GM12878 (cell line): ENCODE measurements around the gene HERPUD1. TPM values are rescaled to one million over a fixed set of nuclear protein-coding genes. Genes with fewer than 3 reads are reported as not detected.

Source experiments
- CEBPB ChIP-seq, 2 experiments: fragments of 150-350 bp in 1 of 2; IDR thresholded peaks; 2 replicates each; pipeline ENCODE4 v1.6.1; 2012 to 2014; ENCODE audit warnings: low read depth in 2 of 2, low read length in 2 of 2, borderline replicate concordance in 1 of 2, inconsistent platforms in 1 of 2
- CHD1 ChIP-seq: IDR thresholded peaks from 2 replicates; pipeline ENCODE4 v1.6.1; 2012; ENCODE audit warnings: low read depth, low read length, improper control_type of control experiment
- HDGF ChIP-seq: fragments of 450-650 bp; IDR thresholded peaks from 2 replicates; pipeline ENCODE4 v1.6.1; 2016; ENCODE audit warnings: antibody characterized with exemption
- IKZF2 ChIP-seq, 2 experiments: fragments of 450-650 bp; IDR thresholded peaks; 2 replicates each; pipeline ENCODE4 v1.6.1; 2017; ENCODE audit warnings: mild to moderate bottlenecking in 2 of 2, moderate library complexity in 2 of 2
- SMAD5 ChIP-seq: IDR thresholded peaks from 2 replicates; pipeline ENCODE4 v1.6.1; 2016; ENCODE audit warnings: antibody characterized with exemption, low read depth
- SPI1 ChIP-seq: IDR thresholded peaks from 2 replicates; pipeline ENCODE4 v1.6.1; 2011; ENCODE audit warnings: low read depth, mild to moderate bottlenecking, low read length, moderate library complexity, borderline replicate concordance; ENCODE audit not compliant: insufficient read depth
- STAT1 ChIP-seq: fragments of 450-650 bp; conservative IDR thresholded peaks from 2 replicates; pipeline ENCODE4 v1.6.1; 2014; ENCODE audit warnings: antibody characterized with exemption, mild to moderate bottlenecking
- ZNF217 ChIP-seq: fragments of 450-650 bp; IDR thresholded peaks from 2 replicates; pipeline ENCODE4 v1.6.1; 2017; ENCODE audit warnings: antibody characterized with exemption, mild to moderate bottlenecking
- polyA plus RNA-seq, 11 experiments: library from polyadenylated mRNA; depleted of rRNA in 4 of 11; unstranded in 6 of 11; stranded (reverse) in 5 of 11; fragments of >200 nt; fragmentation: Nextera tagmentation in 4 of 11; fragmentation: Illumina TruSeq in 1 of 11; extraction: Ambion mirVana in 4 of 11; extraction: Trizol in 1 of 11; gene quantifications; 1 replicate in 1 of 11; 2 replicates in 10 of 11; pipeline versions ENCODE4 v1.2.1 to v1.2.3, GENCODE V29; 2011 to 2016; ENCODE audit warnings: inconsistent platforms in 2 of 11, missing spikeins in 2 of 11, low read depth in 1 of 11
- total RNA-seq, 4 experiments: library from RNA; depleted of rRNA in 3 of 4; stranded (reverse); fragments of >200 nt in 3 of 4; fragmentation: Illumina TruSeq in 1 of 4; extraction: Trizol in 1 of 4; gene quantifications; 2 replicates each; pipeline versions ENCODE4 v1.2.1 to v1.2.3, GENCODE V29; 2013 to 2021
- TF ChIP-seq, protein P1 (sequence below): IDR thresholded peaks from 2 replicates; pipeline ENCODE4 v1.6.1; 2012; ENCODE audit warnings: low read depth, low read length, improper control_type of control experiment
- TF ChIP-seq, protein P2 (sequence below): IDR thresholded peaks from 2 replicates; pipeline ENCODE4 v1.6.1; 2011; ENCODE audit warnings: mild to moderate bottlenecking, low read depth, low read length, moderate library complexity; ENCODE audit not compliant: insufficient replicate concordance
- TF ChIP-seq, protein P3 (sequence below): fragments of 450-650 bp; IDR thresholded peaks from 2 replicates; pipeline ENCODE4 v1.6.1; 2017; ENCODE audit warnings: low read depth, mild to moderate bottlenecking, moderate library complexity

The HERPUD1 gene
- total and polyA plus RNA-seq, 10 of the 15 experiments (the other 5 are each of a cell fraction or from before 2014, with no cell fraction given), result 32.6 to 212 (median 122) TPM

DNA sequence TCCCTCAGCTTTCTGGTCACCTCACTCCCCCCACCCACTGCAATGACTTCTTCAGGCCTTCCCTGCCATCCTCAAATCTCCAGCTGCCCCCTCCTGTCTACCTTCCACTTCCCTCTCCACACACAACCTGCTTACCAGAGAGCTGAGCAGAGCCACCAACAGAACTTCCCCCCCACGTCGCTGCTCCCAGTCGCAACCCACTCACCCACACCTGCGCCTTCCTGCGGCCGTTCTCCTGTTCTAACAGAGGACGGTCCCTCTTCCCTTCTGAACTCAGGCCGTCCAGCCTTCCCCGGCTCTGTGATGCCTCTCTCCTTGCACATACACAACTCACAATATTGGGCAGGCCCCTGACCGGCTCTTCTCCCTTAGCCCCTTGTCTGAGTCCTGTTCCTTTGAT lies 43.8 kb downstream of the HERPUD1 start (continued):
- TF ChIP-seq, protein P1, sequence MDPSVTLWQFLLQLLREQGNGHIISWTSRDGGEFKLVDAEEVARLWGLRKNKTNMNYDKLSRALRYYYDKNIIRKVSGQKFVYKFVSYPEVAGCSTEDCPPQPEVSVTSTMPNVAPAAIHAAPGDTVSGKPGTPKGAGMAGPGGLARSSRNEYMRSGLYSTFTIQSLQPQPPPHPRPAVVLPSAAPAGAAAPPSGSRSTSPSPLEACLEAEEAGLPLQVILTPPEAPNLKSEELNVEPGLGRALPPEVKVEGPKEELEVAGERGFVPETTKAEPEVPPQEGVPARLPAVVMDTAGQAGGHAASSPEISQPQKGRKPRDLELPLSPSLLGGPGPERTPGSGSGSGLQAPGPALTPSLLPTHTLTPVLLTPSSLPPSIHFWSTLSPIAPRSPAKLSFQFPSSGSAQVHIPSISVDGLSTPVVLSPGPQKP, result no peak
- peak in 1 of 2 experiments; percentile 9; a peak in 1 of 4 replicates for TF ChIP-seq IKZF2 (IDR thresholded peaks at IDR 0.05)
- no peak for TF ChIP-seq CHD1
- TF ChIP-seq, protein P2, sequence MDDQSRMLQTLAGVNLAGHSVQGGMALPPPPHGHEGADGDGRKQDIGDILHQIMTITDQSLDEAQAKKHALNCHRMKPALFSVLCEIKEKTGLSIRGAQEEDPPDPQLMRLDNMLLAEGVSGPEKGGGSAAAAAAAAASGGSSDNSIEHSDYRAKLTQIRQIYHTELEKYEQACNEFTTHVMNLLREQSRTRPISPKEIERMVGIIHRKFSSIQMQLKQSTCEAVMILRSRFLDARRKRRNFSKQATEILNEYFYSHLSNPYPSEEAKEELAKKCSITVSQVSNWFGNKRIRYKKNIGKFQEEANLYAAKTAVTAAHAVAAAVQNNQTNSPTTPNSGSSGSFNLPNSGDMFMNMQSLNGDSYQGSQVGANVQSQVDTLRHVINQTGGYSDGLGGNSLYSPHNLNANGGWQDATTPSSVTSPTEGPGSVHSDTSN, result no peak
- TF ChIP-seq ZNF217, result no peak
- TF ChIP-seq HDGF, result peak; percentile 42; the same call in 1 of the 2 replicates
- TF ChIP-seq STAT1, result no peak
- TF ChIP-seq SPI1, result no peak
- TF ChIP-seq SMAD5, result no peak
- TF ChIP-seq, protein P3, sequence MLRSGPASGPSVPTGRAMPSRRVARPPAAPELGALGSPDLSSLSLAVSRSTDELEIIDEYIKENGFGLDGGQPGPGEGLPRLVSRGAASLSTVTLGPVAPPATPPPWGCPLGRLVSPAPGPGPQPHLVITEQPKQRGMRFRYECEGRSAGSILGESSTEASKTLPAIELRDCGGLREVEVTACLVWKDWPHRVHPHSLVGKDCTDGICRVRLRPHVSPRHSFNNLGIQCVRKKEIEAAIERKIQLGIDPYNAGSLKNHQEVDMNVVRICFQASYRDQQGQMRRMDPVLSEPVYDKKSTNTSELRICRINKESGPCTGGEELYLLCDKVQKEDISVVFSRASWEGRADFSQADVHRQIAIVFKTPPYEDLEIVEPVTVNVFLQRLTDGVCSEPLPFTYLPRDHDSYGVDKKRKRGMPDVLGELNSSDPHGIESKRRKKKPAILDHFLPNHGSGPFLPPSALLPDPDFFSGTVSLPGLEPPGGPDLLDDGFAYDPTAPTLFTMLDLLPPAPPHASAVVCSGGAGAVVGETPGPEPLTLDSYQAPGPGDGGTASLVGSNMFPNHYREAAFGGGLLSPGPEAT, result no peak
- no peak for TF ChIP-seq CEBPB (IDR thresholded peaks at IDR 0.05; ENCODE audit: borderline replicate concordance in 1 of 2, low read depth in 2 of 2, low read length in 2 of 2)
